Measurements from ENCODE around the gene CAMTA2.
"Not testable (repeated sequence)": the region's sequence is repeated elsewhere in the genome, so short reads cannot be mapped to it uniquely, and the experiment has no call there.

DNA sequence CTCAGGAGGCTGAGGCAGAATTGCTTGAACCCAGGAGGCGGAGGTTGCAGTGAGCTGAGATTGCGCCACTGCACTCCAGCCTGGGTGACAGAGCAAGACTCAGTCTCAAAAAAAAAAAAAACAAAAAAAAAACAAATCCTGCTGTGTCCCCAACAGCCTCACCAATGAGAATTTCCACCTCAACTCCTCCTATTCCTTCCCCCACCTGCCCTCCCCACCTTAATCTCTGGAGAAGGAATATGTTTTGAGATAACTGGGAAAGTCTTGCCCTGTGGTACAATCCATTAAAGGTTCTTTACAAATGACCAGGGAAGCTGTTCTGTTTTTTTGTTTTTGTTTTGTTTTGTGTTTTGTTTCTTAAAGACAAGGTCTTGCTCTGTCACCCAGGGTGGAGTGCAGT lies 42.7 kb upstream of the CAMTA2 start:
- not testable (repeated sequence) for TF ChIP-seq POLR2A (IDR thresholded peaks at IDR 0.05; ENCODE audit: low read length); KDM1A (IDR thresholded peaks at IDR 0.05; ENCODE audit: low read depth); POLR2AphosphoS2 (conservative IDR thresholded peaks at IDR 0.05; ENCODE audit: low read length); CHD2 (IDR thresholded peaks at IDR 0.05; ENCODE audit: low read length, partially characterized antibody); JUN (IDR thresholded peaks at IDR 0.05); NFE2L2 (conservative IDR thresholded peaks at IDR 0.05; ENCODE audit: low read length); ZFP36 (IDR thresholded peaks at IDR 0.05; ENCODE audit: borderline replicate concordance, partially characterized antibody); TFCP2L1 (CRISPR knock-in tag; IDR thresholded peaks at IDR 0.05); SMC3 (IDR thresholded peaks at IDR 0.05)
- TF ChIP-seq, protein P1, sequence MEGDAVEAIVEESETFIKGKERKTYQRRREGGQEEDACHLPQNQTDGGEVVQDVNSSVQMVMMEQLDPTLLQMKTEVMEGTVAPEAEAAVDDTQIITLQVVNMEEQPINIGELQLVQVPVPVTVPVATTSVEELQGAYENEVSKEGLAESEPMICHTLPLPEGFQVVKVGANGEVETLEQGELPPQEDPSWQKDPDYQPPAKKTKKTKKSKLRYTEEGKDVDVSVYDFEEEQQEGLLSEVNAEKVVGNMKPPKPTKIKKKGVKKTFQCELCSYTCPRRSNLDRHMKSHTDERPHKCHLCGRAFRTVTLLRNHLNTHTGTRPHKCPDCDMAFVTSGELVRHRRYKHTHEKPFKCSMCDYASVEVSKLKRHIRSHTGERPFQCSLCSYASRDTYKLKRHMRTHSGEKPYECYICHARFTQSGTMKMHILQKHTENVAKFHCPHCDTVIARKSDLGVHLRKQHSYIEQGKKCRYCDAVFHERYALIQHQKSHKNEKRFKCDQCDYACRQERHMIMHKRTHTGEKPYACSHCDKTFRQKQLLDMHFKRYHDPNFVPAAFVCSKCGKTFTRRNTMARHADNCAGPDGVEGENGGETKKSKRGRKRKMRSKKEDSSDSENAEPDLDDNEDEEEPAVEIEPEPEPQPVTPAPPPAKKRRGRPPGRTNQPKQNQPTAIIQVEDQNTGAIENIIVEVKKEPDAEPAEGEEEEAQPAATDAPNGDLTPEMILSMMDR (IDR thresholded peaks at IDR 0.05): not testable (repeated sequence)
- TF ChIP-seq, protein P2, sequence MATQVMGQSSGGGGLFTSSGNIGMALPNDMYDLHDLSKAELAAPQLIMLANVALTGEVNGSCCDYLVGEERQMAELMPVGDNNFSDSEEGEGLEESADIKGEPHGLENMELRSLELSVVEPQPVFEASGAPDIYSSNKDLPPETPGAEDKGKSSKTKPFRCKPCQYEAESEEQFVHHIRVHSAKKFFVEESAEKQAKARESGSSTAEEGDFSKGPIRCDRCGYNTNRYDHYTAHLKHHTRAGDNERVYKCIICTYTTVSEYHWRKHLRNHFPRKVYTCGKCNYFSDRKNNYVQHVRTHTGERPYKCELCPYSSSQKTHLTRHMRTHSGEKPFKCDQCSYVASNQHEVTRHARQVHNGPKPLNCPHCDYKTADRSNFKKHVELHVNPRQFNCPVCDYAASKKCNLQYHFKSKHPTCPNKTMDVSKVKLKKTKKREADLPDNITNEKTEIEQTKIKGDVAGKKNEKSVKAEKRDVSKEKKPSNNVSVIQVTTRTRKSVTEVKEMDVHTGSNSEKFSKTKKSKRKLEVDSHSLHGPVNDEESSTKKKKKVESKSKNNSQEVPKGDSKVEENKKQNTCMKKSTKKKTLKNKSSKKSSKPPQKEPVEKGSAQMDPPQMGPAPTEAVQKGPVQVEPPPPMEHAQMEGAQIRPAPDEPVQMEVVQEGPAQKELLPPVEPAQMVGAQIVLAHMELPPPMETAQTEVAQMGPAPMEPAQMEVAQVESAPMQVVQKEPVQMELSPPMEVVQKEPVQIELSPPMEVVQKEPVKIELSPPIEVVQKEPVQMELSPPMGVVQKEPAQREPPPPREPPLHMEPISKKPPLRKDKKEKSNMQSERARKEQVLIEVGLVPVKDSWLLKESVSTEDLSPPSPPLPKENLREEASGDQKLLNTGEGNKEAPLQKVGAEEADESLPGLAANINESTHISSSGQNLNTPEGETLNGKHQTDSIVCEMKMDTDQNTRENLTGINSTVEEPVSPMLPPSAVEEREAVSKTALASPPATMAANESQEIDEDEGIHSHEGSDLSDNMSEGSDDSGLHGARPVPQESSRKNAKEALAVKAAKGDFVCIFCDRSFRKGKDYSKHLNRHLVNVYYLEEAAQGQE (IDR thresholded peaks at IDR 0.05): not testable (repeated sequence)

All from A549 (cell line).